ACC112 (cell line): Measurements from ENCODE around the gene COL23A1.

ENCODE experiments used
- H2AFZ ChIP-seq: fragments of 200-600 bp; sonication (generic); one replicate; pipeline ENCODE4 v1.6.0; 2017; ENCODE audit warnings: antibody characterized with exemption, low read length; ENCODE audit not compliant: unreplicated experiment
- H3K27ac ChIP-seq: fragments of 200-600 bp; sonication (generic); 2 replicates; pipeline ENCODE4 v1.5.1; 2014; ENCODE audit warnings: low read depth, mild to moderate bottlenecking, antibody characterized with exemption, low read length, moderate library complexity
- H3K27me3 ChIP-seq: fragments of 200-600 bp; sonication (generic); 2 replicates; pipeline ENCODE4 v1.6.1; 2014; ENCODE audit warnings: mild to moderate bottlenecking, antibody characterized with exemption, low read length, moderate library complexity, mixed read lengths; ENCODE audit not compliant: insufficient read depth
- H3K36me3 ChIP-seq: fragments of 200-600 bp; sonication (generic); 2 replicates; pipeline ENCODE4 v1.6.1; 2016; ENCODE audit warnings: mild to moderate bottlenecking, antibody characterized with exemption, low read length, moderate library complexity, mixed read lengths; ENCODE audit not compliant: insufficient read depth
- H3K4me1 ChIP-seq: fragments of 200-600 bp; sonication (generic); one replicate; pipeline ENCODE4 v1.6.1; 2016; ENCODE audit warnings: low read length, mixed read lengths; ENCODE audit not compliant: insufficient read depth, unreplicated experiment, control insufficient read depth
- H3K4me3 ChIP-seq: fragments of 200-600 bp; sonication (generic); 2 replicates; pipeline ENCODE4 v1.5.1; 2014; ENCODE audit warnings: mild to moderate bottlenecking, low read depth, low read length
- H3K79me2 ChIP-seq: fragments of 200-600 bp; sonication (generic); one replicate; pipeline ENCODE4 v1.6.0; 2016; ENCODE audit warnings: low read length; ENCODE audit not compliant: control insufficient read depth, unreplicated experiment, insufficient read depth

Gene COL23A1

DNA sequence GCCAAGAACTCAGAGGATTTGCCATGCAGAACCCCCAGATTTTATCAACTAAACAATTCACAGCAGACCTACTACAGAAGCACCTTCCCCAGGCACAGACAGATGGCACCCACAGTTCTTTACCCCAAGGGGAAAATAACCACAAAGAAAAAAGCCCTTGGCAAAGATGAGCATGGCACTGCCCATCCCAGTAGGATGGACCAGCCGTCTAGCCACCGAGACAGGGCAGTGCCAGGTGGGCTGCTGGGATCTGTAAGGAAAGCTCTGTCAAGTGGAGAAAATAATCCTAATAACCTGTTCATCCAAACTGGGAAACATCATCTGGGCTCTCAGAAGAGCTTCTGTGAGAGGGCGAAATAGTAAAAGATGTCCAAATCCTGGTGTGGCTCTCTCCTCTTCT, 130.0 kb downstream of the COL23A1 start:
- no peaks in the 10 kb centered on the region for H3K4me1 ChIP-seq
- no peak overlapping the region for H2AFZ ChIP-seq
- peaks cover 3% of the 10 kb centered on the region; the same call in 1 of the 2 replicates for H3K27me3 ChIP-seq
- H3K4me3 ChIP-seq: no peak overlapping the region
- no peak overlapping the region for H3K27ac ChIP-seq
- no peaks in the 10 kb centered on the region for H3K79me2 ChIP-seq
- no peaks in the 10 kb centered on the region for H3K36me3 ChIP-seq

DNA sequence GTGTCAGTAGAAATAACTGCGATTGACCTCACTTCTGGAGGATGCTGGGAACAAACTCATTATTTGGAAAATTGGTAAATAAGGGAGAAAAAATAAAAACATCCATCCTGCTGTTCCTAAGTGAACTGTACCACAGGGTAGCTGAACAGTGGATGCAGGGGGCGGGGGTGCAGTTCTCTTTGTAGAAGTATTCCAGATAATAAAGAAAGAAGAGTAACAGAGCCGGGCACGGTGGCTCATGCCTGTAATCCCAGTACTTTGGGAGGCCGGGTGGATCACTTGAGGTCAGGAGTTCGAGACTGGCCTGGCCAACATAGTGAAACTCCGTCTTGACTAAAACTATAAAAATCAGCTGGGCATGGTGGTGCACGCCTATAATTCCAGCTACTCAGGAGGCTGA, 132.1 kb downstream of the COL23A1 start:
- Histone ChIP-seq H3K4me3 (no peak overlapping the region), H3K27me3 (peaks cover 3% of the 10 kb centered on the region; the same call in 1 of the 2 replicates), H3K36me3 (no peaks in the 10 kb centered on the region), H3K79me2 (no peaks in the 10 kb centered on the region), H3K27ac (no peak overlapping the region), H3K4me1 (no peaks in the 10 kb centered on the region), H2AFZ (no peak overlapping the region)

DNA sequence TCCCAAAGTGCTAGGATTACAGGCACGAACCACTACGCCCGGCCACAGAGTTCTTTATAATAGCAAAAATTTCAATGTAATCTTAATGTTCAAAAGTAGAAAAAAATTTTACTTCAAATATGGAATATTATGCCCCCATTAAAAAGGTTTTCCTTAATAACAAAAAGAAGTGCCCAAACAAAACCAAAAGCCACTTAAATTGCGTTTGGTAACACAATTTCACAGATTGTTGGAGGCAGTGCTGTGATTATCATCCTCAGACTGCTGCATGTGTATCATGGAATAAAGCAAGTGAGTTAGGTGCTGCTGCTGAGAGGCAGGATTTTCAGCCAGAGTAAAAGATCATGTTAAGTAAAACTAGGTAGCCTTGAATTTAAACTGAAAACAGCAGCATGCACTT, 132.7 kb downstream of the COL23A1 start:
- H2AFZ ChIP-seq: no peak overlapping the region
- no peaks in the 10 kb centered on the region for H3K79me2 ChIP-seq
- H3K36me3 ChIP-seq: no peaks in the 10 kb centered on the region
- H3K27ac ChIP-seq: no peak overlapping the region
- H3K27me3 ChIP-seq: peaks cover 3% of the 10 kb centered on the region; the same call in 1 of the 2 replicates
- no peaks in the 10 kb centered on the region for H3K4me1 ChIP-seq
- H3K4me3 ChIP-seq: no peak overlapping the region

DNA sequence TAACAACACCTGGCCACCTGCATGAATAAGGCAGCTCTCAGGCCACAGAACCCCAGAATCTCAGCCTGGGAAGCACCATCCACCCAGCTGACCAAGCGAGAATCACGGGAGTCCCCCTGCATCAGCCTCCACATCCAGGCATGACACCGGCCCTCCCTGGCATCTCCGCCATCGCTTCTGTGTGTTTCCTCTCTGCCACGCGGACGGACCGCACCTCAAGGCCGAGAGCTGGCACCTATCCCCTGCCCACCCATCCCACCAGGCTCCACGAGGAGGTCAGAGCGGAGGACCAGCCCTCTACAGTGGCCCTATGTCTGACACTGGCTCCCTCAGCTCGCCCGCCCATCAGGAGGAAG, 134.7 kb downstream of the COL23A1 start:
- no peaks in the 10 kb centered on the region for H3K79me2 ChIP-seq
- H3K27me3 ChIP-seq: peaks cover 9% of the 10 kb centered on the region
- no peak overlapping the region for H2AFZ ChIP-seq
- H3K4me1 ChIP-seq: no peaks in the 10 kb centered on the region
- H3K27ac ChIP-seq: no peak overlapping the region
- H3K36me3 ChIP-seq: no peaks in the 10 kb centered on the region
- H3K4me3 ChIP-seq: no peak overlapping the region

DNA sequence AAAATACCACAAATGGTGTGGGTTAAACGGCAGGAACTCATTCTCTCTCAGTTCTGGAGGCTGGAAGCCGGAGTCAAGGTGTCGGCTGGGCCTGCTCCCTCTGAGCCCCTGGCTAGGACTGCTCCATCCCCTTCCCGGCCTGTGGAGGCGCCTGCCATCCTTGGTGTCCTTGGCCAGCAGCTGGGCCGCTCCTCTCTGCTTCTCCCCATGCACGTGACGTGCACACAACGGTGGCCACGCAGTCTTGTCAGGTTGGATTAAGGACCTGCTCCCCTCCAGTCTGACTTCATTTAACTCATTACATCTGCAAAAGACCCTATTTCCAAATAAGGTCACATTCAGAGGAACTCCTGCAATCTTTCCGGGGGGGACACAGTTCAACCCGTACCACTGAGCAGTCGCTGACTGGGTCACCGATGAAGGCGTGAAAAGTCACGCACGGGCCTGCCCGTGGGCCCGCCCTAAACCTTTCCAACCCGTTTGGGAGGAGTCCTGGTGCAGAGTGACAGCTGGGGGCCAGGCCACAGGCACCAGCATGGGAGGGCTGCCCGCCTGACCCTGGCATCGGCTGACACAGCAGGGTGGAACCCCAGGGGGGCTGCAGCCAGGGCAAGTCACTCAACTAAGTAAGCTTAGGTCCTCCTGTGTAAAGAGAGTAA, 135.2 kb downstream of the COL23A1 start:
- no peak overlapping the region for H3K4me3 ChIP-seq
- no peaks in the 10 kb centered on the region for H3K4me1 ChIP-seq
- no peaks in the 10 kb centered on the region for H3K36me3 ChIP-seq
- H3K27me3 ChIP-seq: peaks cover 7% of the 10 kb centered on the region
- no peaks in the 10 kb centered on the region for H3K79me2 ChIP-seq
- no peak overlapping the region for H3K27ac ChIP-seq
- H2AFZ ChIP-seq: no peak overlapping the region

DNA sequence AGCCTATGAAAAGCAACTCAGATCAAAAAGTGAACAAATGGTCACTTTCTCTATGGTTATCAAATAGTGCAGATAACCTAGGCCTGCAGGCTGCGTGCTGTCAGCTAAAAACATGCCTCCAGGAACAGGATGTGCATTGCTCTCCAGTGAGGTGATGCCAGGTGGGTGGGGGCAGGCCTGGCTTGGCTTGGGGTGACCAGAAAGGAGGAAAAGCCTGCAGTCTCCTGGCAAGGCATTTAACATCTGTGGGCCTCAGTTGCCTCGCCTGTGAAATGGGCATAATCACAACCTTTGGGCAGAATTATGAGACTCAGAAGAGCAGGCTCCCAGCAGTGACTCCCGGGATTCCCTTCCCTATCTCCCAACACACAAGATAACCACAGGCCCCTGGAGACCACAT, 135.9 kb downstream of the COL23A1 start:
- H3K36me3 ChIP-seq: no peaks in the 10 kb centered on the region
- H3K79me2 ChIP-seq: no peaks in the 10 kb centered on the region
- H3K27ac ChIP-seq: no peak overlapping the region
- no peak overlapping the region for H2AFZ ChIP-seq
- H3K27me3 ChIP-seq: peaks cover 6% of the 10 kb centered on the region
- H3K4me3 ChIP-seq: no peak overlapping the region
- no peaks in the 10 kb centered on the region for H3K4me1 ChIP-seq

DNA sequence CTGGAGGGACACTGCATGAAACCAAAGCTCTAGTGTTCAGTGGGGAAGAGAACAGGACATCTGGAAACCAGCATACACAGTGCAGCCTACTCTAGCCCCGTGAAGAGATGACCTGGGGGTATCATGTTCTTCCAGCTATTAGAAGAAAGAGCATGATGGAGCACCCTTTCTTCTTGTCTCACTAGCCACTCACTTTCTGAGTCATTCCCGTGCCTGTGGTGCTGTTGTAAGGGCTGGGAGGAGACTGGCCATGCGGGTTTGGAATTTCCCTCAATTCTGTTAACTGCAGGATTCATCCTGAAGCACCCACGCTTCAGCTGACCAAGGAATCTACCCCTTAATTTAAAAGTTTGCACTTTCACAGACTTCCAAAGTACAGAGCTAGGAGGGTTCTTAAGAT, 137.0 kb downstream of the COL23A1 start:
- Histone ChIP-seq H3K4me3 (no peak overlapping the region), H3K36me3 (no peaks in the 10 kb centered on the region), H3K79me2 (no peaks in the 10 kb centered on the region), H3K4me1 (no peaks in the 10 kb centered on the region), H2AFZ (no peak overlapping the region), H3K27ac (no peak overlapping the region), H3K27me3 (peaks cover 10% of the 10 kb centered on the region)

DNA sequence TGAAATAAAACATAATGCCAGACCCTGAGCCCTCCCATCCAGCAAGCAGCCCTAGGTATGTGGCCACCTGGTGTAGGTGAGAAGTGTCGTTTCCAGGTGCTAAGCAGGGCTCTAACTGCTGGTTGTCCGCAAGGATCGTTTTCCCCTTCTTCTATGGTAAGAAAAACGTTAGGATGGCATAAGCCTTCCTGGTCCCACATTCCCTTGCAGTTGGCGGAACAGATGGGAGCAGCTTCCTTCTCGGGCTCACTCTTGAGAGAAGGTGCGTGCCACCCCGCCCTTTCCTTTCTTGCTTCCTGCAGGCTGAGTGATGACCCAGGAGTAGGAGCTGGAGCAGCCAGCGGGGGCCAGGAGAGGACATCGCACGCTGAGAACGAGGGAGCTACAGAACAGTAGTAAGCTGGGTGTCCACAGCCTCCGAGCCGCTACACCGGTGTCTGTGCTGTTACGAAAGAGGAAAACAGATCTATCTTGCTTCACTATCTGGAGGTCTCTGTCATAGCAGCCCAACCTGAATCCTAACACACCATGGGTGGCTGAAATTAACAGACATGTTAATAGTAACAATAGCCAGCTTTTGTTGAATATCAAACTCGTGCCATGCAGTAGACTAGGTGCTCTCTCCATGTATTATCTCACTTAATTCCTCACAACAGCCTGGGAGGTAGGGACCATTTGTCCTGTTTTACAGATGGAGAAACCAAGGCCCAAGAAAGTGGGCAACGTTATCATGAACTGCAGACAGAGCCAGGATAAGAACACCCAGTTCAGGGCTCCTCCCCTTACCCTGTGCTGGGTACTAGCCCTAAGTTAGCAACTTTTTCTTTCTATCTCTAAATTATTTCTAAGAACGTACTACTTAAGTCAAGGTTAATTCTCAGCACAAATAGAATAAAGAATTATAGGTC, 139.8 kb downstream of the COL23A1 start:
- Histone ChIP-seq H3K4me3 (no peak overlapping the region), H2AFZ (no peak overlapping the region), H3K4me1 (no peaks in the 10 kb centered on the region), H3K79me2 (no peaks in the 10 kb centered on the region), H3K27me3 (peaks cover 13% of the 10 kb centered on the region), H3K36me3 (no peaks in the 10 kb centered on the region), H3K27ac (no peak overlapping the region)

DNA sequence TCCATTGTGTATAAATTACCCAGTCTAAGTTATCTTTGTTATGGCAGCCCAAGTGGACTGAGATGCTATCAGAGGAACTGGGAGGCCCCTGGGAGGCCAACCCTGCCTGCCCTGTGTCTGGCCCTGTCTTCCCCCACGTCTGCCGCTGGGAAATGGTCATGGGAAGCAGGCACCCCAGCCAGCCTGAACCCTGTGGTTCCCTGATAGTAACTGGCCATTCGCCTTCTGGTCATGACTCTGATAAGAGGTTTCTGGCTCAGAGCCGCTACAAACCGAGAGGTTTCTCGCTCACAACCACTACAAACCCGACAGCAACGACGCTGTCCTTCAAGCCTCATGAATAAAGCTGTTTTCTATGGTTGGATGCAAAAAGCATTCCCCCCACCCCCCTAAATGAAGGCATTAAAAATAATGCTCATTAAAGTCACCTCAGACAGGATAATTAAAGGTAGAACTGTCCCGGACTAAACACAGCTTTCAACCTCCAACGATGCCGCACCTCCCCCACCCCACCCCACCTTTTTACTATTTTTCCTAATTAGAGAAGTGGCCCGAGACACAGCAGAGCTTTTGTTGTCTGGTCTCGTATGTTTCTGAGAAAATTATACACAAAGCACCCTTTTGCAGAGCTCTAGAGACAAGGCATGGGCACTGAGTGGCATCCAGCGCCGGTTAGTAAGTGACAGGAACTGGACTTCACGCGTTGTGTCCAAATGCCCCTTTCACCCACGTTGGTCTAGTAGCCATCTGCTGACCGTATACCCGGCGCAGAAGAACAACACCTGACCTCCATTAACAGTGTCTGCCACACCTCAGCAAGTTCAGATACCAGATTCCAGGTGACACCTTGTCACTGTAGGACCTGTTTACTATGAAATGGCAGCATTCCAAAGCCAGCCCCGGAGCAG, 140.8 kb downstream of the COL23A1 start:
- Histone ChIP-seq H3K27me3 (peaks cover 13% of the 10 kb centered on the region), H3K36me3 (no peaks in the 10 kb centered on the region), H3K27ac (no peak overlapping the region), H3K79me2 (no peaks in the 10 kb centered on the region), H3K4me3 (no peak overlapping the region), H2AFZ (no peak overlapping the region), H3K4me1 (no peaks in the 10 kb centered on the region)

DNA sequence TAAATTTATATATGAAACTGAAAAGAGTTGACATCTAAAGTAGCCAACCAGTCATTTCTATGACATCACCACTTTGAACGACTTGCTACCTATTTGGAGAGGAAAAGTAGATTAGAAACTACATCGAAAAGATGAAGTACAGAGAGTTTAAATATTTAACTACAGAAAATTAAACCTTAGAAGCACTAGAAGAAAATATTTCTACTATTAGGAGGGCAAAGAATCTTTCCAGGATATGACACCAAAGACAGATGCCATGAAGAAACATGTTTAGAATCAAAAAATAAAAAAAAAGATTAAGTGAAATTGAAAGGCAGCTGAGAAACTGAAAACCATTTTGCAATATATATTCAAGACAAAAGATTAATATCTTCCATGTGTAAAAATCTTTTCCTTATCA, 144.7 kb downstream of the COL23A1 start:
- Histone ChIP-seq H2AFZ (no peak overlapping the region), H3K4me3 (no peak overlapping the region), H3K36me3 (no peaks in the 10 kb centered on the region), H3K27ac (no peak overlapping the region), H3K79me2 (no peaks in the 10 kb centered on the region), H3K27me3 (peaks cover 12% of the 10 kb centered on the region), H3K4me1 (no peaks in the 10 kb centered on the region)
